Common myeloid progenitor, CD34-positive (primary cell): ENCODE data around the gene KDM2B.

ENCODE experiments used
- CTCF ChIA-PET: fragments of 350-600 bp; sonication (Branson Sonifier 250); formaldehyde crosslinking; loops from one replicate; lab custom pipeline; 2021; ENCODE audit warnings: antibody characterized with exemption; lab: Charles Lee
- POLR2A ChIA-PET: fragments of 350-600 bp; sonication (Branson Sonifier 250); formaldehyde crosslinking; loops from one replicate; lab custom pipeline; 2021; ENCODE audit warnings: antibody characterized with exemption; lab: Charles Lee
- DNase-seq, 3 donors: peaks; one replicate each; pipeline versions ENCODE4 v3.0.0 to v3.0.0-alpha.2; 2013
- H3K27ac ChIP-seq, 2 experiments: 1 replicate in 1 of 2; 2 replicates in 1 of 2; pipeline ENCODE4 v1.7.0; 2013; ENCODE audit warnings: inconsistent platforms in 2 of 2, low read length in 2 of 2, mild to moderate bottlenecking in 2 of 2, low read depth in 1 of 2, moderate library complexity in 1 of 2; ENCODE audit not compliant: severe bottlenecking in 2 of 2, insufficient read depth in 1 of 2, poor library complexity in 1 of 2
- H3K27me3 ChIP-seq, 5 experiments: replicated peaks in 2 of 5; 1 replicate in 3 of 5; 2 replicates in 2 of 5; pipeline versions ENCODE4 v1.6.1 to v1.7.0; 2013; ENCODE audit warnings: low read length in 4 of 5, mild to moderate bottlenecking in 2 of 5, moderate library complexity in 2 of 5, inconsistent platforms in 1 of 5; ENCODE audit not compliant: insufficient read depth in 5 of 5, control insufficient read depth in 4 of 5
- H3K36me3 ChIP-seq, 4 experiments: 1 replicate in 2 of 4; 2 replicates in 2 of 4; pipeline versions ENCODE4 v1.6.1 to v1.7.0; 2013; ENCODE audit warnings: low read length in 3 of 4, control low read depth in 1 of 4, mild to moderate bottlenecking in 1 of 4; ENCODE audit not compliant: control insufficient read depth in 4 of 4, insufficient read depth in 4 of 4
- H3K4me1 ChIP-seq, 4 experiments: 1 replicate in 3 of 4; 2 replicates in 1 of 4; pipeline versions ENCODE4 v1.6.1 to v1.7.1; 2013; ENCODE audit warnings: low read length in 3 of 4, mild to moderate bottlenecking in 3 of 4, control low read depth in 1 of 4, inconsistent platforms in 1 of 4, moderate library complexity in 1 of 4; ENCODE audit not compliant: control insufficient read depth in 4 of 4, insufficient read depth in 4 of 4; ENCODE audit errors: control extremely low read depth in 1 of 4
- H3K4me3 ChIP-seq, 7 experiments: 1 replicate in 4 of 7; 2 replicates in 3 of 7; pipeline versions ENCODE4 v1.5.1 to v1.7.0; 2013; ENCODE audit warnings: mild to moderate bottlenecking in 7 of 7, low read length in 6 of 7, moderate library complexity in 6 of 7, inconsistent platforms in 2 of 7, low read depth in 2 of 7, control low read depth in 1 of 7; ENCODE audit not compliant: insufficient read depth in 4 of 7, control insufficient read depth in 1 of 7; ENCODE audit errors: extremely low read depth in 1 of 7
- H3K9me3 ChIP-seq, 5 experiments: 1 replicate in 4 of 5; 2 replicates in 1 of 5; pipeline versions ENCODE4 v1.6.1 to v1.7.1; 2013; ENCODE audit warnings: low read length in 4 of 5, mild to moderate bottlenecking in 2 of 5, inconsistent platforms in 1 of 5, low read depth in 1 of 5, moderate library complexity in 1 of 5; ENCODE audit not compliant: control insufficient read depth in 4 of 5, insufficient read depth in 2 of 5; ENCODE audit errors: control extremely low read depth in 1 of 5
- WGBS: methylation state at CpG from one replicate; pipeline ENCODE4 v1.1.5; 2013; ENCODE audit not compliant: insufficient coverage; 5-methylcytosine and 5-hydroxymethylcytosine counted together

The KDM2B gene

DNA sequence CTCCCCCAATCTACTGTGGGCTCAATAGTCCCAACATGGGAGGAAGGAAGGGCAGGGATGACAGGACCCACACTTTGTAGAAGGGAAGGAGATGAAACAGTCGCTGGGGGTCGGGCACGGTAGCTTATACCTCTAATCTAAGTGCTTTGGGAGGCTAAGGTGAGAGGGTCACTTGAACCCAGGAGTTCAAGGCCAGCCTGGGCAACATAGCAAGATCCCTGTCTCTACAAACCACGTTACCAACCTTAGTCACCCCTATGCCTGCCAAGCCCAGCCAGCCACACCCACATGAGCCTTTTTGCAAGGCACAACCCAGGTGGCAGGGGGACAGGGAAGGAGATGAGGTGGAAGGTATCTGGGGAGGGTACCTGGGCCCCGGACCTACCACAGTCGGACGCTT lies 31.7 kb downstream of the KDM2B start:
- peaks cover 0 to 24% (median 16%) of the 10 kb centered on the region in 4 experiments for H3K36me3 ChIP-seq
- ChIA-PET POLR2A (no interaction called here), CTCF (interaction anchor here (0.8 to 9.1 kb wide), 5 partner anchors 11 to 134 kb away, joined by 3 to 150 read pairs (median 6); partner anchors contain the start of gene MORN3)

DNA sequence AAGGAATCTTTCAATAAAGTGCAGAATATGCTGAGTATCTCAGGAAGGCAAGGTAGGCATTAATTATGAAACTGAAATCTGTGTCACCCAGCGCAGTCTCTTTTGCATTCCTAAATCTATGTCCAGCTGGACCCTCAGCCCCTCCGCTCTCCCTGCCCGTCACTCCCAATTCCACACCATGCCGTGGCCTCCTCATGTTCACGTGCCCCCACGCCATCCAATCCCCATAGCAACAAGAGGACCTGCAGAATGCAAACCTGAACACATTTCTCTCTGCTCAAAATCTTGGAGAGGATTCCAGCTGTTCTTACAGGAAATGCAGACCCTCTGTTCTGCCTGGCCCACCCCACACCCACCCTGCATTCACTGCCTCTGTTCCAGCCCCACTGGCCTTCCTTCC lies 35.3 kb downstream of the KDM2B start:
- peaks cover 0 to 19% (median 8%) of the 10 kb centered on the region in 4 experiments for H3K4me1 ChIP-seq
- no peak for DNase-seq
- H3K36me3 ChIP-seq = peaks cover 0 to 21% (median 14%) of the 10 kb centered on the region in 4 experiments
- ChIA-PET CTCF (interaction anchor here (1.3 to 9.1 kb wide), 3 partner anchors 9 to 137 kb away, joined by 4 to 103 read pairs (median 4); no protein-coding TSS in a partner anchor), POLR2A (no interaction called here)
- WGBS = 100% methylated on average over 3 of the region's 6 CpGs
- no peak overlapping the region for H3K4me3 ChIP-seq
- H3K27ac ChIP-seq = no peak overlapping the region
- H3K9me3 ChIP-seq = no peaks in the 10 kb centered on the region
- H3K27me3 ChIP-seq = no peaks in the 10 kb centered on the region

More for the DNA sequence above, 31.7 kb downstream of the KDM2B start:
- Histone ChIP-seq H3K9me3 (no peaks in the 10 kb centered on the region), H3K4me1 (peaks cover 0 to 15% (median 8%) of the 10 kb centered on the region in 4 experiments), H3K27ac (no peak overlapping the region), H3K27me3 (no peaks in the 10 kb centered on the region), H3K4me3 (no peak overlapping the region)
- 96% methylated on average over 6 of the region's 7 CpGs for WGBS
- DNase-seq = no peak

DNA sequence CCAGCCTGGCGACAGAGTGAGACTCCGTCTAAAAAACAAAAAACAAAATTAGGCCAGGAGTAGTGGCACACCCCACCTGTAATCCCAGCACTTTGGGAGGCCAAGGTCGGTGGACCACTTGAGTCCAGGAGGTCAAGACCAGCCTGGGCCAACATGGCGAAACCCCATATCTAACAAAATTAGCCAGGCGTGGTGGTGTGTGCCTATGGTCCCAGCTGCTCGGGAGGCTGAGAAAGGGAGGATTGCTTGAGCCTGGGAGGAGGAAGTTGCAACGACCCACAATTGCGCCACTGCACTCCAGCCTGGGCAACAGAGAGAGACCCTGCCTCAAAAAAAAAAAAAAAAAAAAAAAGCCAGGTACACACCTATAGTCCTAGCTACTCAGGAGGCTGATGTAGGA lies 37.0 kb downstream of the KDM2B start:
- Histone ChIP-seq H3K27me3 (no peaks in the 10 kb centered on the region), H3K4me1 (peaks cover 0 to 24% (median 12%) of the 10 kb centered on the region in 4 experiments), H3K36me3 (peaks cover 0 to 11% (median 9%) of the 10 kb centered on the region in 4 experiments), H3K4me3 (no peak overlapping the region), H3K27ac (no peak overlapping the region), H3K9me3 (no peaks in the 10 kb centered on the region)
- 93% methylated on average over 4 of the region's 8 CpGs for WGBS
- ChIA-PET CTCF (interaction anchor here (0.7 to 2.6 kb wide), 4 partner anchors 9 to 137 kb away, joined by 3 to 14 read pairs (median 4); no protein-coding TSS in a partner anchor), POLR2A (no interaction called here)
- DNase-seq = no peak

DNA sequence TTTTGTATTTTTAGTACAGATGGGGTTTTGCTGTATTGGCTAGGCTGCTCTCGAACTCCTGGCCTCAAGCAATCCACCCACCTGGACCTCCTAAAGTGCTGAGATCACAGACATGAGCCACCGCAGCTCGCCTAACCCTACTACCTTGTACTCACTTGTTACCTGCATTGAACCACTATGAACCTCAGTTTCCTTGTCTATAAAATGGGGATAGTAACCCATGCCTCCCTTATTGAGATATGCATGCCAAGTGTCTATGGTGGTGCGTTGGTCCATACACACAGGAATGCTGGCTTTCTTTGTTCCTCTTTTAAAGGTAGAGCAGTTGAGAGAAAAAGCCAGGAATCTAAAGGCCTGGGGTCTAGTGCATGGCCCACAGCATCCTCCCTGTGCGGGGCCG lies 40.9 kb downstream of the KDM2B start:
- H3K9me3 ChIP-seq = no peaks in the 10 kb centered on the region
- DNase-seq = no peak
- WGBS = 100% methylated on average over 4 of the region's 6 CpGs
- H3K36me3 ChIP-seq = peaks cover 0 to 2% (median under 1%) of the 10 kb centered on the region in 4 experiments
- peaks cover 0 to 44% (median 30%) of the 10 kb centered on the region in 4 experiments for H3K4me1 ChIP-seq
- H3K27me3 ChIP-seq = no peaks in the 10 kb centered on the region
- ChIA-PET POLR2A (no interaction called here), CTCF (interaction anchor here (1.8 to 3.3 kb wide), 3 partner anchors 12 to 142 kb away, joined by 5 to 17 read pairs (median 5); no protein-coding TSS in a partner anchor)
- no peak overlapping the region for H3K27ac ChIP-seq
- no peak overlapping the region for H3K4me3 ChIP-seq

DNA sequence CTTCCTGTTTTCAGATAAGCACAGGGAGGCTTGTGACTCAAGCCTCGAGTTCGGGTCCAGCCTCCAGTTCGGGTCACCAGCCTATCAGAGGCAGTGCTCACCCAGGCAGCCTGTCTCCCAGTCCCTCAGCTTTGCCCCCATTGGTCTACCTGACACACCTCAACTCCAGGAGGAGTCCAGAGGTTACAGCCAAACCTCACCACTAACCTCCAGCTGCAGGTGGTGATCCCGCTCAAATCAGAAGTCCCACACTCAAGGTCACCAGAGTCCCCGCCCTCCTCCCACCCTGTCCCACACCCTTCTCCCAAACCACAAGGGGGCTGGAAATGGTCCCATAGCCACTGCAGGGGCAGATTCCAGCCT lies 42.1 kb downstream of the KDM2B start:
- Histone ChIP-seq H3K27ac (no peak overlapping the region), H3K36me3 (peaks cover 0 to 4% (median 2%) of the 10 kb centered on the region in 4 experiments), H3K9me3 (no peaks in the 10 kb centered on the region), H3K4me3 (peak overlapping the region in 5 of 7 experiments; percentile 54 to 79 (median 70)), H3K4me1 (peaks cover 0 to 39% (median 30%) of the 10 kb centered on the region in 4 experiments), H3K27me3 (no peaks in the 10 kb centered on the region)
- ChIA-PET CTCF (interaction anchor here (0.7 to 3.3 kb wide), 4 partner anchors 13 to 143 kb away, joined by 3 to 17 read pairs (median 5); no protein-coding TSS in a partner anchor), POLR2A (interaction anchor here (1.1 kb wide), 1 partner anchor 42 kb away, joined by 3 read pairs; no protein-coding TSS in a partner anchor)
- WGBS = 83% methylated on average over 2 of the region's 5 CpGs
- DNase-seq = no peak

DNA sequence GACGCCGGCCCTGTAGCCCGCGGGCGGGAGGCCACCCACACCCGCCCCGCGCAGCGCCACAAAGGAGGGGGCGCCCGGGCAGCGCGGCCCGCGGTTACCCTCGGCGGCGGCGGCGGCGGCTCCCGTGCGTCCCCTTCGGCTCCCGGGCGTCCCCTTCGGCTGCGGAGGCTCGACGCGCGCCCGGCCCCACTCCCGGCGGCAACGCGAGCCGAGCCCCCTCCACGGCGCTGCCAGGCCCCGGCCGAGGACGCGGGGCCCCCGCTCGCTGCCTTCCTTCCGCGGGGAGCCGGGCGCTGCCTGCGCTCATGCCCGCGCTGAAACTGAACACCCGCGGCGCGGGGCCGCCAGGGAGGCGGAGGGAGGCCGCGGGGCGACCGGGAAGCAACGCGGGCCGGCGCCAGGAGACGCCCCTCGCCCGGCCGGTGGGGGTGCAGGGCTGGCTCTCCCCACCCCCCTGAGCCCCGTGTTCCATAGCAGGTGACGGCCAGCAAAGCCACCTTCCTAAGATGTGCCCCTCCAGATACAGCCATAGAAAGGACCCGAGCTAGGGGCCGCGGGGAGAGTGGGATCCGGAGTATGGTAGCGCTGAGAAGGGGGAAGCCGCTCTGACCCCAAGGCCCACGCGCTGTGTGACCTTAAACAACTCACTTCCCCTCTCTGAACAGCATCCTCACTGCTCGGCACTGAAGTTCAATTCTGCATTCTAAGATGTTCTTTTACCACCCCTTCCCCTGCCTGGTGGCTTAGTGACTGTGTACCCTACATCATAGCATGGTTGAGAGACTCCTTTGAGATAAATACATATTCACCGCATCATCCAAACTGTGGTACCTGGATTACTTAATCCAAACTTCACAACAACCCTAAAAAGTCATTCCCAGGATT lies 42.8 kb downstream of the KDM2B start:
- ChIA-PET CTCF (interaction anchor here (1.5 to 3.3 kb wide), 2 partner anchors 9 to 14 kb away, joined by 6 to 17 read pairs; no protein-coding TSS in a partner anchor), POLR2A (interaction anchor here (0.6 to 1.6 kb wide), 3 partner anchors 42 to 148 kb away, joined by 3 read pairs; no protein-coding TSS in a partner anchor)
- Histone ChIP-seq H3K4me1 (peaks cover 0 to 39% (median 30%) of the 10 kb centered on the region in 4 experiments), H3K4me3 (peak overlapping the region; percentile 30 to 79 (median 67)), H3K27ac (peak overlapping the region in 1 of 2 experiments; percentile 25), H3K27me3 (no peaks in the 10 kb centered on the region), H3K9me3 (no peaks in the 10 kb centered on the region), H3K36me3 (peaks cover 0 to 8% (median 7%) of the 10 kb centered on the region in 4 experiments)
- WGBS = 2% methylated on average over 72 of the region's 83 CpGs
- peak in 2 of 3 donors; percentile 18 to 54 for DNase-seq
